Right ventricle myocardium superior (tissue), 1 donor: ENCODE data around the gene GOLPH3L. TPM values are rescaled to one million over a fixed set of nuclear protein-coding genes. Genes with fewer than 3 reads are reported as not detected.
"Not testable (repeated sequence)": the region's sequence is repeated elsewhere in the genome, so short reads cannot be mapped to it uniquely, and the experiment has no call there.

ENCODE experiments used
- ATAC-seq: fragments of 200-7000 bp; cut with Tn5 transposase; one replicate; pipeline ENCODE4 v1.9.1; 2020; ENCODE audit warnings: mild to moderate bottlenecking; ENCODE audit not compliant: poor library complexity
- DNase-seq: peaks from one replicate; pipeline ENCODE4 v3.0.0-alpha.2; 2020
- intact Hi-C: fragments of 100-400 bp; cut with DNase I; formaldehyde crosslinking; loops from one replicate; pipeline ENCODE4 v1.11.2; 2022
- total RNA-seq: library from RNA; stranded (reverse); fragmentation: NEBNext Ultra II Directional; extraction: Animal tissue kit (Norgen Biotek cat#: 25700); gene quantifications from one replicate; pipeline ENCODE4 v1.2.1, GENCODE V29; 2021
- donor health status: DM: no; HTN: yes; CAD: no; lungs with severe emphysema.

The GOLPH3L gene
- total RNA-seq, 1 donor from 2014 or later: 15.2 TPM

GRCh38 chr1:150622303-150622975 is 74.5 kb downstream of the GOLPH3L start:
- ATAC-seq (peak; percentile 26), DNase-seq (peak; percentile 80)
- intact Hi-C loops: no loop called here

GRCh38 chr1:150621497-150622302 is 75.3 kb downstream of the GOLPH3L start:
- DNase-seq (no peak), ATAC-seq (peak; percentile 39)

GRCh38 chr1:150620919-150621318 is 76.0 kb downstream of the GOLPH3L start:
- intact Hi-C loops: loop anchor here (2.0 kb wide), 1 partner anchor 60 kb away; no protein-coding TSS in a partner anchor
- DNase-seq: no peak
- ATAC-seq: no peak

More at GRCh38 chr1:150621497-150622302, 75.3 kb downstream of the GOLPH3L start:
- intact Hi-C loops: loop anchor here (2.0 kb wide), 1 partner anchor 61 kb away; no protein-coding TSS in a partner anchor

GRCh38 chr1:150619576-150620509 is 77.1 kb downstream of the GOLPH3L start:
- ATAC-seq (peak; percentile 81), DNase-seq (no peak)
- intact Hi-C loops: loop anchor here (2.0 kb wide), 1 partner anchor 59 kb away; no protein-coding TSS in a partner anchor

- DNase-seq (no peak), ATAC-seq (no peak)
- intact Hi-C loops: no loop called here
These were observed 81.4 kb downstream of the GOLPH3L start for GRCh38 chr1:150615346-150616201.

GRCh38 chr1:150613061-150613920 is 83.7 kb downstream of the GOLPH3L start:
- intact Hi-C loops: no loop called here
- peak; percentile 65 for ATAC-seq
- DNase-seq: no peak

- intact Hi-C loops: no loop called here
These were observed 85.0 kb downstream of the GOLPH3L start for GRCh38 chr1:150612014-150612345.

GRCh38 chr1:150610576-150610975 is 86.4 kb downstream of the GOLPH3L start:
- DNase-seq (no peak), ATAC-seq (no peak)
- intact Hi-C loops: no loop called here

More at GRCh38 chr1:150612014-150612345, 85.0 kb downstream of the GOLPH3L start:
- DNase-seq: no peak
- ATAC-seq: no peak

GRCh38 chr1:150609732-150610131 is 87.2 kb downstream of the GOLPH3L start:
- intact Hi-C loops: no loop called here
- no peak for DNase-seq
- no peak for ATAC-seq

GRCh38 chr1:150606463-150607142 is 90.4 kb downstream of the GOLPH3L start:
- no peak for ATAC-seq
- intact Hi-C loops: no loop called here
- no peak for DNase-seq

- ATAC-seq, intact Hi-C loops: not testable (repeated sequence)
These were observed 91.6 kb downstream of the GOLPH3L start for GRCh38 chr1:150605451-150605731.

GRCh38 chr1:150604226-150604588 is 92.7 kb downstream of the GOLPH3L start:
- DNase-seq (no peak), ATAC-seq (no peak)
- intact Hi-C loops: no loop called here

More at GRCh38 chr1:150605451-150605731, 91.6 kb downstream of the GOLPH3L start:
- not testable (repeated sequence) for DNase-seq

GRCh38 chr1:150603711-150604110 is 93.2 kb downstream of the GOLPH3L start:
- no peak for DNase-seq
- intact Hi-C loops: no loop called here
- no peak for ATAC-seq

GRCh38 chr1:150602372-150602771 is 94.6 kb downstream of the GOLPH3L start:
- ATAC-seq, intact Hi-C loops, DNase-seq: not testable (repeated sequence)

- no peak for DNase-seq
- intact Hi-C loops: no loop called here
- no peak for ATAC-seq
These were observed 95.4 kb downstream of the GOLPH3L start for GRCh38 chr1:150601540-150601939.

GRCh38 chr1:150598346-150598745 is 98.6 kb downstream of the GOLPH3L start:
- ATAC-seq, DNase-seq, intact Hi-C loops: not testable (repeated sequence)

GRCh38 chr1:150596976-150597375 is 100.0 kb downstream of the GOLPH3L start:
- intact Hi-C loops: no loop called here
- ATAC-seq: no peak
- DNase-seq: no peak
